ENCODE measurements around the gene RALGAPB. TPM values are rescaled to one million over a fixed set of nuclear protein-coding genes. Genes with fewer than 3 reads are reported as not detected.

RALGAPB gene
- total RNA-seq, 1 experiment from 2014 or later, result 24.0 TPM

- peak overlapping the region; percentile 88 for H3K4me2 ChIP-seq (ENCODE audit: low read length)
- intact Hi-C loops (cut with micrococcal nuclease), result no loop called here
- H3K4me3 ChIP-seq (replicated peaks in 1 of 2; ENCODE audit: low read depth in 1 of 2, low read length in 2 of 2), result peak overlapping the region; percentile 76 to 90
- H3K79me2 ChIP-seq (ENCODE audit: insufficient read depth, low read length), result peaks cover 41% of the 10 kb centered on the region
- H3K27me3 ChIP-seq (ENCODE audit: insufficient read depth, low read length), result no peaks in the 10 kb centered on the region
- BruUV-seq (replicated peaks), result no TSS peak
- H2AFZ ChIP-seq (ENCODE audit: low read depth, low read length, poor library complexity, severe bottlenecking), result no peak overlapping the region
- RAD21 ChIA-PET (ENCODE audit: low non-redundant PET in 1 of 2, low total read pairs in 2 of 2, uncharacterized antibody in 2 of 2, unreplicated experiment in 2 of 2), result no interaction called here
- DNase-seq (ENCODE audit: low read depth, low spot score) (no peak), ATAC-seq (peak; percentile 10)
- H4K20me1 ChIP-seq (ENCODE audit: insufficient read depth), result no peaks in the 10 kb centered on the region
- TF ChIP-seq FOSL1 (IDR thresholded peaks at IDR 0.05; ENCODE audit: low read depth), result no peak
- TF ChIP-seq CEBPB (IDR thresholded peaks at IDR 0.05; ENCODE audit: low read depth), result no peak
- TF ChIP-seq SRF (IDR thresholded peaks at IDR 0.05; ENCODE audit: low read depth), result no peak
- TF ChIP-seq ZNF274 (IDR thresholded peaks at IDR 0.05; ENCODE audit: low read depth, low read length), result no peak
- no peak for TF ChIP-seq SP1 (IDR thresholded peaks at IDR 0.05; ENCODE audit: low read depth)
- TF ChIP-seq POLR2A (IDR thresholded peaks at IDR 0.05; ENCODE audit: borderline replicate concordance, extremely low read depth, insufficient read depth, insufficient read length), result no peak
- TF ChIP-seq REST (IDR thresholded peaks at IDR 0.05; ENCODE audit: low read depth), result no peak
- TF ChIP-seq ZFX (IDR thresholded peaks at IDR 0.05), result no peak
- TF ChIP-seq EZH2 (IDR thresholded peaks at IDR 0.05), result no peak
- TF ChIP-seq ELF1 (IDR thresholded peaks at IDR 0.05; ENCODE audit: borderline replicate concordance, low read depth), result no peak
- TF ChIP-seq ZBTB33 (IDR thresholded peaks at IDR 0.05; ENCODE audit: extremely low read depth, insufficient replicate concordance, low read length), result no peak
- TF ChIP-seq POLR2AphosphoS5 (IDR thresholded peaks at IDR 0.05; ENCODE audit: low read depth, low read length), result no peak
- TF ChIP-seq RAD21 (IDR thresholded peaks at IDR 0.05; ENCODE audit: low read depth), result no peak
- TF ChIP-seq SIN3A (IDR thresholded peaks at IDR 0.05; ENCODE audit: low read depth), result no peak
- no peak for TF ChIP-seq CTCF (IDR thresholded peaks at IDR 0.05 in 2 of 3, conservative IDR thresholded peaks at IDR 0.05 in 1 of 3; ENCODE audit: borderline replicate concordance in 1 of 3, insufficient read depth in 1 of 3, low read depth in 2 of 3, low read length in 2 of 3)
- TF ChIP-seq JUND (IDR thresholded peaks at IDR 0.05), result no peak
- peak overlapping the region; percentile 35 for H3K27ac ChIP-seq (ENCODE audit: low read depth, low read length)
- POLR2A ChIA-PET, result interaction anchor here (0.7 to 1.7 kb wide), 11 partner anchors 8 to 54 kb away, joined by 3 to 13 read pairs (median 3); partner anchors contain the start of gene SNHG17
- H3K9me3 ChIP-seq (ENCODE audit: control insufficient read depth in 1 of 2, insufficient read depth in 1 of 2, low read depth in 1 of 2, low read length in 2 of 2), result no peaks in the 10 kb centered on the region; a peak in 1 of 4 replicates
- no peaks in the 10 kb centered on the region for H3K36me3 ChIP-seq (ENCODE audit: control insufficient read depth in 1 of 2, insufficient read depth in 2 of 2, low read length in 2 of 2)
- H3K9me2 ChIP-seq (ENCODE audit: insufficient read depth), result no peaks in the 10 kb centered on the region
- CTCF ChIA-PET, result interaction anchor here (1.1 to 2.2 kb wide), 3 partner anchors 19 to 37 kb away, joined by 7 to 14 read pairs (median 7); partner anchors contain the start of gene SNHG17
- H3K4me1 ChIP-seq (ENCODE audit: control insufficient read depth in 1 of 2, insufficient read depth in 2 of 2, low read length in 2 of 2), result peaks cover 10 to 17% of the 10 kb centered on the region in 2 experiments; a peak in 3 of 4 replicates
- peak overlapping the region; percentile 78 for H3K9ac ChIP-seq (ENCODE audit: low read length)
These were observed 593 bp upstream of the RALGAPB start for GRCh38 chr20:38471987-38472512.

Measured in HCT116 (cell line).